ENCODE data around the gene GRAP2. TPM values are rescaled to one million over a fixed set of nuclear protein-coding genes. Genes with fewer than 3 reads are reported as not detected.

The GRAP2 gene
- total RNA-seq, 4 donors from 2014 or later, result 0.76 to 11.1 (median 1.1) TPM

GRCh38 chr22:40010746-40011145 lies 109.9 kb downstream of the GRAP2 start:
- peak overlapping the region in 3 of 4 donors; percentile 56 to 93 (median 77) for H3K27ac ChIP-seq
- H3K4me1 ChIP-seq, result peaks cover 29 to 70% (median 47%) of the 10 kb centered on the region in 3 donors
- intact Hi-C loops (cut with DNase I), result no loop called here
- no peaks in the 10 kb centered on the region for H3K36me3 ChIP-seq
- TF ChIP-seq POLR2A (IDR thresholded peaks at IDR 0.05), result no peak
- no peak for TF ChIP-seq CTCF (IDR thresholded peaks at IDR 0.05)
- H3K4me3 ChIP-seq, result no peak overlapping the region
- H3K27me3 ChIP-seq, result peaks cover 0 to 44% (median 0%) of the 10 kb centered on the region in 4 donors
- no peaks in the 10 kb centered on the region for H3K9me3 ChIP-seq
- WGBS, 2 donors, result 64 to 72% methylated on average over 6 of the region's 6 CpGs
- no peak for DNase-seq

- no peaks in the 10 kb centered on the region for H3K9me3 ChIP-seq
- no peak for DNase-seq
- peaks cover 0 to 33% (median 0%) of the 10 kb centered on the region in 4 donors for H3K27me3 ChIP-seq
- peaks cover 10 to 70% (median 52%) of the 10 kb centered on the region in 3 donors for H3K4me1 ChIP-seq
- peaks cover 0 to 4% (median 0%) of the 10 kb centered on the region in 3 donors for H3K36me3 ChIP-seq
- TF ChIP-seq POLR2A (IDR thresholded peaks at IDR 0.05) (no peak), CTCF (IDR thresholded peaks at IDR 0.05) (no peak)
- WGBS, 2 donors, result 35 to 39% methylated on average over 5 of the region's 5 CpGs
- intact Hi-C loops (cut with DNase I), result no loop called here
- peak overlapping the region; percentile 52 to 85 (median 74) for H3K27ac ChIP-seq
- H3K4me3 ChIP-seq, result no peak overlapping the region
Observed at GRCh38 chr22:40014667-40015248, 113.9 kb downstream of the GRAP2 start.

- 41 to 62% methylated on average over 9 to 10 of the region's 10 CpGs for WGBS, 2 donors
- TF ChIP-seq POLR2A (IDR thresholded peaks at IDR 0.05), result no peak
- no peak for TF ChIP-seq CTCF (IDR thresholded peaks at IDR 0.05)
- peaks cover 3 to 70% (median 50%) of the 10 kb centered on the region in 3 donors for H3K4me1 ChIP-seq
- no peak for DNase-seq
- peak overlapping the region; percentile 28 to 85 (median 68) for H3K27ac ChIP-seq
- H3K4me3 ChIP-seq, result no peak overlapping the region
- intact Hi-C loops (cut with DNase I), result no loop called here
- H3K9me3 ChIP-seq, result no peaks in the 10 kb centered on the region
- peaks cover 0 to 6% (median 0%) of the 10 kb centered on the region in 3 donors for H3K36me3 ChIP-seq
- H3K27me3 ChIP-seq, result peaks cover 0 to 25% (median 0%) of the 10 kb centered on the region in 4 donors
Observed at GRCh38 chr22:40015358-40015976, 114.6 kb downstream of the GRAP2 start.

- intact Hi-C loops (cut with DNase I), result no loop called here
- Histone ChIP-seq H3K4me3 (no peak overlapping the region), H3K4me1 (peaks cover 4 to 91% (median 73%) of the 10 kb centered on the region in 3 donors), H3K27me3 (peaks cover 0 to 8% (median 0%) of the 10 kb centered on the region in 4 donors), H3K27ac (peak overlapping the region; percentile 14 to 85 (median 56)), H3K36me3 (peaks cover 0 to 18% (median 0%) of the 10 kb centered on the region in 3 donors), H3K9me3 (no peaks in the 10 kb centered on the region)
- no peak for TF ChIP-seq CTCF (IDR thresholded peaks at IDR 0.05)
- TF ChIP-seq POLR2A (IDR thresholded peaks at IDR 0.05), result no peak
- no peak for DNase-seq
- 51 to 81% methylated on average over 6 of the region's 6 CpGs for WGBS, 2 donors
Observed at GRCh38 chr22:40018051-40018450, 117.2 kb downstream of the GRAP2 start.

GRCh38 chr22:40019100-40019499 lies 118.2 kb downstream of the GRAP2 start:
- Histone ChIP-seq H3K4me1 (peaks cover 8 to 100% (median 83%) of the 10 kb centered on the region in 3 donors), H3K27me3 (peaks cover 0 to 8% (median 0%) of the 10 kb centered on the region in 4 donors), H3K4me3 (no peak overlapping the region), H3K27ac (peak overlapping the region; percentile 5 to 84 (median 66)), H3K9me3 (no peaks in the 10 kb centered on the region), H3K36me3 (peaks cover 0 to 22% (median 0%) of the 10 kb centered on the region in 3 donors)
- 54 to 72% methylated on average over 4 to 5 of the region's 9 CpGs for WGBS, 2 donors
- DNase-seq, result no peak
- no peak for TF ChIP-seq POLR2A (IDR thresholded peaks at IDR 0.05)
- intact Hi-C loops (cut with DNase I), result no loop called here
